Measurements from ENCODE around the gene HK2. TPM values are rescaled to one million over a fixed set of nuclear protein-coding genes. Genes with fewer than 3 reads are reported as not detected.
"Not testable (repeated sequence)": the region's sequence is repeated elsewhere in the genome, so short reads cannot be mapped to it uniquely, and the experiment has no call there.

Gene HK2
- 10 to 100 TPM; 17.2 to 18.4 TPM for total RNA-seq
- long read RNA-seq, full-length matches to known transcripts: 2 of 4 reads
- long read RNA-seq, partial matches to known transcripts: 1 of 4 reads
- long read RNA-seq, other reads (novel, unspliced or antisense): 1 of 4 reads

DNA sequence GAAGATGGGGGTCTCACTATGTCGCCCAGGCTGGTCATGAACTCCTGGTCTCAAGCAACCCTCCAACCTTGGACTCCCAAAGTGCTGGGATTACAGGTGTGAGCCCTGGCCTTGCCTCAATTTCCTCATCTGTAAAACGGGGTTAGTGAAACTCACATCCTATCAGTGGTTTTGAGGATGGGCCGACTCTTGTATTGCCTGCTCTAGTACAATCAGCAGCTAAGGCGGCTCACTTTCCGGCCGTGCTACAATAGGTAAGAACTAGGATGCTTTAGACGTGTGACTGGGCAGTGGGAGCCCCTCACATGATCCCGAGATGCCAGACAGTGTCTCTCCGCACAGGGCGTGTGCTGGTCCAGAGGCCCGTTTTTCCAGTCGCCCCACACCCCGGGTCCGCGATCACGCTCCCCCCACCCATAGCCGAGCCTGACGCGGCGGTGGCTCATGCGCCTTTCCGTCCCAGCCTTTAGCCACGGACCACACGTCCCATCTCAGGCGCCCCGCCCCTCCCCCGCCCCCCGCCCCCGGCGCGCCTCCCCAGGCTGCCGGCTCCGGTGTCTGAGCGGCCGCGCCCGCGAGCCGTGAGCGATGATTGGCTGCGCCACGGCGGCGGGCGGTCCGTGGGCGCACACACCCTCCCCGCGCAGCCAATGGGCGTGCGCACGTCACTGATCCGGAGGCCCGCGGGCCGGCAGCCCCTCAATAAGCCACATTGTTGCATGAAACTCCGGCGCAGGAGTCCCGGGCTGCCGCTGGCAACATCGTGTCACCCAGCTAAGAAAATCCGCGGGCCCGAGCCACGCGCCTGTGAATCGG is at the start of gene HK2:
Gene HK2 (plus strand): TSS at position 710 of the 816 bp plus-strand sequence. CDS start 454 bp downstream, outside the sequence.
- intact Hi-C loops (cut with DNase I): no loop called here
- DNase-seq: peak; percentile 90

GRCh38 chr2:74789271-74789670 is 44.7 kb upstream of the HK2 start:
- peak in 1 of 2 donors; percentile 32 for ATAC-seq
- intact Hi-C loops (cut with DNase I): no loop called here
- no peak for DNase-seq

More for the DNA sequence above, at the start of gene HK2:
- ATAC-seq: peak; percentile 92 to 96

DNA sequence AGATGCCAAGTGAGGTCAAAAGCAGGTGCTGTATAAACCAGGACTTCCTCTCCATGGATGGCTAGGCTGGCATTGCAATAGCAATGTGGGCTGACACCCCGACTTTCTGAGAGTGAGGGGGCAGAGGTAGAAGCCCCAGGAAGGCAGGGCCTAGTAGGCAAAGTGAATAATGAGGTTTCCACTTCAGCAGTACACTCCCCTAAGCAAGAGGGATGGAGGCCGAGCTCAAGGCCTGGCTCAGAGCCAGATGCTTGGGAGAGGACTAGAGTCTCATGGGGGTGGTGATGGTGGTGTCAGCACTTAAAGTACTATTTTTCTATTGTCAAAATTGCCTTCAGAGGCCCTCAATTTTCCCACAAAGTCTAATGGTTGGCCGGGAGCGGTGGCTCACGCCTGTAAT is 41.6 kb upstream of the HK2 start:
- no peak for DNase-seq
- intact Hi-C loops (cut with DNase I): no loop called here
- ATAC-seq: no peak

DNA sequence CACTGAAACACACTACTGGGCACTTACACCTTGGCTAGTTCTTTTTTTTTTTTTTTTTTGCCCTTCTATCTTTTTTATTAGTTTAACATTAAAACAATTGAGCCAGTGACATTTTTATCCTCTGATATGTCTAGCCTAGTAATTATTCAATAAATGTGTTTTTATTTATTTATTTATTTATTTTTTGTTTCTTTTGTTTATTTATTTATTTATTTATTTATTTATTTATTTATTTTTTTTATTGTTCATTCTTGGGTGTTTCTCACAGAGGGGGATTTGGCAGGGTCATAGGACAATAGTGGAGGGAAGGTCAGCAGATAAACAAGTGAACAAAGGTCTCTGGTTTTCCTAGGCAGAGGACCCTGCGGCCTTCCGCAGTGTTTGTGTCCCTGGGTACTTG is 39.0 kb upstream of the HK2 start:
- ATAC-seq; intact Hi-C loops (cut with DNase I); DNase-seq: not testable (repeated sequence)

GRCh38 chr2:74806355-74806839 is 27.5 kb upstream of the HK2 start:
- ATAC-seq (no peak), DNase-seq (no peak)
- intact Hi-C loops (cut with DNase I): no loop called here

DNA sequence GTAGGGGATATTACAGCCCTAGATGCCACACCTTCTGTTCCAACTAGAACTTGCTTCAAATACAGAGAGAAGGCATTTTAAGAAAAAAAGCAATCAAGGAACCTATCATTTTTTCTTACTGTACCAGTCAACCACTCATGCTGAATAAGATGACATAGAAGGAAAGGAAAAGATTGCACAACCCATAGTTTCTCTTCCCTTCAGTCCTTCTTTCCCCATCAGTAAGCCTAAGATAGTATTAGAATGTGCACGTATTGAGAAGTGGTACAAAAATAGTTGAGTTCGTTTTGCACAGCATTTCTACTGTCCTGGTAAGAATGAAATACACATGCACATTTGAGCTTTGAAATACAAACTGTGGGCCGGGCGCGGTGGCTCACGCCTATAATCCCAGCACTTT is 27.0 kb upstream of the HK2 start:
- ATAC-seq: peak in 1 of 2 donors; percentile 44
- intact Hi-C loops (cut with DNase I): no loop called here

GRCh38 chr2:74812787-74813590 is 20.9 kb upstream of the HK2 start:
- no peak for ATAC-seq
- intact Hi-C loops (cut with DNase I): no loop called here
- DNase-seq: no peak

More for the DNA sequence above, 27.0 kb upstream of the HK2 start:
- no peak for DNase-seq

DNA sequence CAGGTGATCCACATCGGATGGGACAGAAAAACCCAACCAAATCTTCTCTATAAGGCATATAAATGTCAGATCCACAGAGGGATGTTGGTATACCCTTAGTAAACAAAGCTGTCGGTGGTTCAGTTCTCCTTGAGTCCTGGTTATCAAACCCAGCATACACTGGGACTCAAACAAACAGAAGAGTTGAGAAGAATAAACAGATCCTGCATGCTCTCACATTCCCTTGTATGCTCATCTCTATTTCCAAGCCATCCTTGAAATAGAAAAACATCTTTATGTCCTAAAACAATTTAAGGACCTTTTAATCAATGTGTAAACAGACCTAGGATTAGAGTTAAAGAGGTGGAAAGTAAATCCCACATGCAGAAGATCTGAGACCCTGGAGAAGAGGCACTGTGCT is 19.8 kb upstream of the HK2 start:
- intact Hi-C loops (cut with DNase I): no loop called here
- DNase-seq (no peak), ATAC-seq (no peak)

DNA sequence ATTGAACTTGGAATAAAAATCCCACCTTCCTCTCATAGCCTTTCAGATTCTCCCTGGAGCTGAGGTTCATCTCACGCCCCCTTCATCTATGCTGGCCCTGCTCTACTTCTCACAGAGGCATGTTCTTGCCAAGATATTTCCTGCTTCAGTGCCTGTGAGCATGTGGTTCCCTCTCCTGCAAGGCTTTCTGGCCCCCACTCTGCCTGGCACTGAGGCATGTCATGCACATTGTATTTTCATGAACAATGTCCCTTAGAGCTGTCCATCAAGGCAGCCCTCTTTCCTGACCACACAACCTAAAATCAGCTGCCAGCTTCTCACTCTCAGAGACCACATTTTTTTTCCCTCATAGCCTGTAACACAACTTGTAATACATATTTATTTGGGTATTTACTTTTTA is 18.0 kb upstream of the HK2 start:
- DNase-seq: no peak
- peak in 1 of 2 donors; percentile 29 for ATAC-seq
- intact Hi-C loops (cut with DNase I): no loop called here

GRCh38 chr2:74816540-74817303 is 17.2 kb upstream of the HK2 start:
- DNase-seq (no peak), ATAC-seq (peak in 1 of 2 donors; percentile 56)
- intact Hi-C loops (cut with DNase I): no loop called here

- intact Hi-C loops (cut with DNase I): no loop called here
- peak in 1 of 2 donors; percentile 19 for ATAC-seq
- DNase-seq: no peak
Observed at GRCh38 chr2:74817304-74817675, 16.6 kb upstream of the HK2 start.

GRCh38 chr2:74819702-74820101 is 14.2 kb upstream of the HK2 start:
- DNase-seq (no peak), ATAC-seq (no peak)
- intact Hi-C loops (cut with DNase I): no loop called here

GRCh38 chr2:74821177-74822126 is 12.5 kb upstream of the HK2 start:
- DNase-seq (no peak), ATAC-seq (peak; percentile 53 to 55)
- intact Hi-C loops (cut with DNase I): no loop called here

DNA sequence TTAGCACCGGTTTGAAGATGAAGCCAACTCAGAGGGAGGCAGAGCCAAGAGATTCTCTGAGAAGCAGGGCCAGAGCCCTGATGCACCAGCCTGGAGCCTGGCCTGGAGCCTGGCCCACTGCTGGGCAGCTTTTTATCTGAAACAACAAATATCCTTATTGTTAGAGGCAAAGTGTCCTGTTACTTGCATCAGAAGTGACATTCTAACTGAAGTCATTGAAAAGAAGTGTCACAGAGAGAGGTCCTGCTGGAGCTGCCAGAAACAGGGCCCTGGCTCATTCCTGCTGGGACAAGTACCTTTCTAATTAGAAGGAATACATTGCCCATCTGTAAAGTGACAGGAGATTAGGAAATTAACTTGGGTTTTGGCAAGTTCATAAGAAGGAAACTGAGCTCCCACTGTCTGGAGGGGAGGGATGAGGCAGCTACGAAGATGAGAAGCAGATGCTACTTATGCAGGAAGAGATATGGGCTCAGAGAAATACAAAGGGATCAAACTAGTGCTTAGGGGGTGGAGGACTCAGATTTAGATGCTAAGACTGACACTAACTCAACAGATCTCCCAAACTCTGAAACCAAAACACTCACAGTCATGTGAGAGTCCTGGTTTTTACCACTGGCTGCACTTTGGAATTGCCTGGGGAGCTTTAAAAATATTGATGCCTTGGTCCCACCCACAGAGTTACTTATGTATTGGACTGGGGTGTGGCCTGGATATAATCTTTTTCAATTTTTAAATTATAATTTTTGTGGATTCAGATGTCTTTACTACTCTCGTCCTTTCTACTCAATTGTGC is 11.0 kb upstream of the HK2 start:
- DNase-seq (no peak), ATAC-seq (no peak)

DNA sequence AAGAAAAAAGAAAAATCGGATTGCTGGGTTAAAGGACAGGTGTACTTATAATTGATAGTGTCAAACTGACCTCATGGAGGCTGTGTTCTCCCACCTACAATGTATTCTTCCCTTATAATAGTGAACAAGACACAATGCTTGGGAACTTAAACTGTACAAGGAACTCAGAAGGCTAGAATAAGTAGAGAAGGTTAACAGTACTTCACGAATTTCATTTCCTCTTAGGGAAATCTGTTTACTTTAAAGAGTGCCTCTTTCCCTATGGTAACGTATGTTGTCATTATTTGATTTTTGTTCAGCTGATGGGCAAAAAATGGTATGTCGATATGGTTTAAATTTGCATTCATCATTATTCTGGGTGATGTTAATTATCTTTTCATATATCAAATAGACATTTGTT is 9.2 kb upstream of the HK2 start:
- no peak for ATAC-seq
- intact Hi-C loops (cut with DNase I): no loop called here
- DNase-seq: no peak

More for the DNA sequence above, 11.0 kb upstream of the HK2 start:
- intact Hi-C loops (cut with DNase I): no loop called here

GRCh38 chr2:74828543-74828942 is 5.4 kb upstream of the HK2 start:
- no peak for ATAC-seq
- DNase-seq: no peak
- intact Hi-C loops (cut with DNase I): no loop called here

All from left cardiac atrium (tissue), 4 donors.